Fibroblast of peridontal ligament (primary cell): ENCODE data around the gene FAM162A.

Source experiments
- DNase-seq: peaks from one replicate; pipeline ENCODE4 v3.0.0-alpha.2; 2010; ENCODE audit errors: extremely low read depth

Gene FAM162A, protein sequence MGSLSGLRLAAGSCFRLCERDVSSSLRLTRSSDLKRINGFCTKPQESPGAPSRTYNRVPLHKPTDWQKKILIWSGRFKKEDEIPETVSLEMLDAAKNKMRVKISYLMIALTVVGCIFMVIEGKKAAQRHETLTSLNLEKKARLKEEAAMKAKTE

DNA sequence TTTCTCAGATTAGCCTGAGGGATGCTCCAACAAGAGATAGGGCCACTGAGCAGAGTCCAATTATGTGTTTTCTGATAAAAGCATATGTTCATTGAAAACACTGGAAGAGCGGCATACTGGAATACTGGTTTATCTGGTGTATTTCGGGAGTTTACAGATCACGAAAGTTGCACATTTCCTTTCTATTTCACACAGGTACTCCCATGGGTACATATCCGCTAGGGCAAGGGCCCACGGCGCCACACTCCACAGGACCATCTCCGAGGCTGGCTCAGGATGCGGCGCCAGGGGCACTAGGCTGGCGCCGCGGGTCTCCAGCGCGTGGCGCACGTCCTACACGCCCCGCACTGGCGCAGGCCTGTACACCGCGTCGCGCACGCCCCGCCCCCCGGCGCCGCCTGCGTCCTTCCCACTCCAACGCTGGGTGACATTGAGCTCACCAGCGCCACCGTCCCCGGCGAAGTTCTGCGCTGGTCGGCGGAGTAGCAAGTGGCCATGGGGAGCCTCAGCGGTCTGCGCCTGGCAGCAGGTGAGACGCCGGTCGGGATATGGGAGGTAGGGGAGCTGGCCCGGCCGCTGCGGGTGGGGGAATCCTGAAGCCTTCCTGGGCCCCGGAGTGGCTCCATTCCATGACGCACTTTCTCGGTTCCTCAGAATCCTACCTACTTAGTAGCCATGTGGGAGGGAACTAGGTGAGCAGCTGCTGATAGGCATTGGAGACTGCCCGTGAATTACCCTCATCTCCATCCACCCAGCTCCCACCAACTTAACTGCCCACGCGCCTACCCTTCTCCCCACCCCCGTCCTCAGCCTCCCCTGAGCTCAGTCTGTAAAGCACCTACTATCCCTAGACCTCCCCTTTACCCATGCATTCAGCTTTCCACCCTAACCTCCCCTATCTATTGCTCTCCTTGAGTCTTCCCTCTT, at the start of gene FAM162A:
FAM162A (plus strand) TSS at position 412 of the 927 bp plus-strand sequence; CDS start at position 496, 84 bp downstream.
- peak; percentile 68 for DNase-seq

DNA sequence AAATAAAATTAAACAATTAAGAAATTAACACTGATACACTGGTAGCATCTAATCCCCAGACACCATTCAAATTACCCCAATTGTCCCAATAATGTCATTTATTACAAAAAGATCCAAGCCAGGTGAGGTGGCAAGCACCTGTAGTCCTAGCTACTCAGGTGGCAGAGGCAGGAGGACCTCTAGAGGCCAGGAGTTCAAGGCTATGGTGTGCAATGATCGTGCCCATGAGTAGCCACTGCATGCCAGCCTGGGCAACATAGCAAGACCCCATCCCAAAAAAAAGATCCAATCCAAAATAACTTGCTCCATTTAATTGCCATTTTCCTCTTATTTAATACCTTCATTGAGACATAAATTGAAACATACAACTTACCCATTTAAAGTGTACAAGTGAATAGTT, 41.2 kb upstream of the FAM162A start:
- DNase-seq, result no peak

DNA sequence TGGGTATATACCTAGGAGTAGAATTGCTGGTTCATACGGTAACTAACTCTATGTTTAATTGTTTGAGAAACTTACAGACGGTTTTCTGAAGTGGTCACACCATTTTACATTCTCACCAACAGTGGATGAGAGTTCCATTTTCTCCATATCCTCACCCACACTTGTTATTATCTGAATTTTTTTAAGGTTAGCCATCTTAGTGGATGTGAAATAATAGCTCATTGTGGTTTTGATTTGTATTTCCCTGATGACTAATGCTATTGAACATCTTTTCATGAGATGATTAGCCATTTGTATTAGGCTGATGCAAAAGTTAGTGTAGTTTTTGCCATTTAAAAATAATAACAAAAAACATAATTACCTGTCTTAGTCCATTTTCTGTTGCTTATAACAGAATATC, 40.3 kb upstream of the FAM162A start:
- DNase-seq, result no peak

DNA sequence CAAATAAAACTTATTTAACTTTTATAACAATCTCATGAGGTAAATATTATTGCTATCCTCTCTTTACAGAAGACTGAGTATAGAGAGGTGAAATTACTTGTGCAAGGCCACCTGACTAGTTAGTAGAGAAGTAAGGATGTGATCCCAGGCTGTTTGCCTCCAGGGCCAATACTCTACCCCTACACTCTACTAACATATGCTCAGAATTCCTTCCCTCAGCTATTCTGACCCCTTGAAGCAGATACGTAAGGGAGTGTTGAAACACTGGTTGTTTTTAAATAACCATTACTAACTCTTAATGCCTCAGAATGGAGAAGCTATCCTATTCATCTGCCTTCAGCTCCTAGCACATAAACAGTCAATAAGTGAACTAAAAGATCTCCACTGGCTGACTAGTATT, 34.8 kb upstream of the FAM162A start:
- DNase-seq, result no peak

DNA sequence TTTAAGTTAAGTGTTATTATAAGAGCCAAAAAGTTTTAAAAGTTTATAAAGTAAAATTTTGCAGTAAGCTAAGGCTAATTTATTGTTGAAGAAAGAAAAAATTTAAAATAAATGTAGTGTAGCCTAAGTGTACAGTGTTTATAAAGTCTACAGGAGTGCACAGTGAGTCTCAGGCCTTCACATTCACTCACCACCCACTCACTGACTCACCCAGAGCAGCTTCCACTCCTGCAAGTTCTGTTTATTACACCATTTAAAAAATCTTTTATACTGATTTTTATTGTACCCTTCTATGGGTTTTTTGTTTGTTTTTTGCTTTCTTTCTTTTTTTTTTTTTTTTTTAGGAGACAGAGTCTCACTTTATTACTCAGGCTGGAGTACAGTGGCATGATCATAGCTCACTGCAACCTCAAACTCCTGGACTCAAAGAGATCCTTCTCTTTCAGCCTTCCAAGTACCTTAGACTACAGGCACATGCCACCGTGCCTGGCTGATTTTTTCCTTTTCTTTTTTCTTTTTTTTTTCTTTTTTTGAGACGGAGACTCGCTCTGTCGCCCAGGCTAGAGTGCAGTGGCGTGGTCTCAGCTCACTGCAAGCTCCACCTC, 33.1 kb upstream of the FAM162A start:
- DNase-seq, result peak; percentile 32

DNA sequence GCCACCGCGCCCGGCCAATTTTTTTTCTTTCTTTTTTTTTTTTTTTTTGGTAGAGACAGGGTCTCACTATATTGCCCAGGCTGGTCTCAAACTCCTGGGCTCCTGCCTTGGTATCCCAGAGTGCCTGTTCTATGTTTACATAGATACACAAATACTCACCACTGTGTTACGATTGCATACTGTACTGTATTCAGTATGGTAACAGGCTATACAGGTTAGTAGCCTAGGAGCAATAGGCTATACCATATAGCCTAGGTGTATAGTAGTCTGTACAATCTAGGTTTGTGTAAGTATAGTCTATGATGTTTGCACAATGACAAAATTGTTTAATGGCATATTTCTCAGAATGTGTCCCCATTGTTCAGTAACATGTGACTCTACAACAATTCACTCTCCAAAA, 32.4 kb upstream of the FAM162A start:
- no peak for DNase-seq

DNA sequence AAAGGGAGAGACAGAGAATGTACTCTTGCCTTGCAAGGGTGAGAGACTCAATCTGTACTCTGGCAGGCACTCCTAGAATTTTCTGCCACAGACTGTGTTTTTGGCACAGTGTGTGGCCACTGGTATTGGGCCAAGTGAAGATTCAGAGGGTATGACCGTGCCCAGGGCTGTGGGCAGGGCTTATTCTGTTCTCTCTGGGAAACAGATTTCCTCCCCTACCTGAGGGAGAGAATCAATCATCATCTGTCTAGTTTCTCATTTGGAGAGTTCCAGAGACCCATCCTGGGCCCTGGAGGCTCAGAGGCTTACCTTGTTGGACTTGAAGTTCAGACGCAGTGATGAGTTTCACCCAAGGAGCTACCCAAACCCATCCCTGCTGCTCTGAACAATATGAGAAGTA, 30.8 kb upstream of the FAM162A start:
- no peak for DNase-seq

DNA sequence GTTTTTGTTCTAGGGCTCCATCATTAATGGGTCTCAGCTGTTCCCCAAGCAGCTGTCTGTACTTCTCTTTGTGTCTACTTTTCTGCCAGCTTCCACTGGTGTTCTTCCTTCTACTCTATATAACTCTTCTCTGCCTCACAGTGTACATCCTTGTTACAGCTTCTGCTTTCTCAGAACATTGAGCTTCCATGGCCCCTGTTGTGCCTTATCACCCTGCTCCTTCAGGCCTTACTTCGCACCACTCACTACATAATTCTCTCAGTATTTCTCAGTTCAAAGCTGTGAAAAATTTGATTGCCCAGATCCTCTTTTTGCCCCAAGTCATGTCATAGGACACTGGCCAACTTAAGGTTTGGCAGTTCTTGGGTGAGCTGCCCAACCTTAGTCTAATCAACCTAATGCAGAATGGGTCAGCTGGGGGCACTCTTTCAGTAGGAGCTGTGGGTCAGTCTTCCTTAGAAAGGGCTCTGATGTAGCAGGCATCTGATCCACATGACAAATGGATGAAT, 30.0 kb upstream of the FAM162A start:
- DNase-seq, result no peak

DNA sequence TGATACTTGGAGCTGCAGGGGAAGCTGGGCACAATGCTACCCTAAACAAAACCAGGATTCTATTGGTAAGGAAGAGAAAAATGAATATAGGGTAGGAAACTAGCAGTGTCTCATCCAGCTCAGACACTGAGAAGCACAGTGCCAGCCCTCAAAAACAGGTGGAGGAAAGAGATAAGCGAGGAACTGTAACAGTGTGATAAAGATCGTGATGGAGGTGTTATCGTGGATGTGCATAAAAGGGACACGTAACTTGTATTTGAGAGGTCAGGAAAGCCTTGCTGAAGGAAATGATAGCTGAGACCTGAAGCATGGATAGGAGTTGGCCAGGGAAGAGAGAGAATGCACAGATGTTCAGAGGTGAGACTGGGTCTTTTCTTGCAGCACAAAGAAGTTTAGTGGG, 28.4 kb upstream of the FAM162A start:
- no peak for DNase-seq

DNA sequence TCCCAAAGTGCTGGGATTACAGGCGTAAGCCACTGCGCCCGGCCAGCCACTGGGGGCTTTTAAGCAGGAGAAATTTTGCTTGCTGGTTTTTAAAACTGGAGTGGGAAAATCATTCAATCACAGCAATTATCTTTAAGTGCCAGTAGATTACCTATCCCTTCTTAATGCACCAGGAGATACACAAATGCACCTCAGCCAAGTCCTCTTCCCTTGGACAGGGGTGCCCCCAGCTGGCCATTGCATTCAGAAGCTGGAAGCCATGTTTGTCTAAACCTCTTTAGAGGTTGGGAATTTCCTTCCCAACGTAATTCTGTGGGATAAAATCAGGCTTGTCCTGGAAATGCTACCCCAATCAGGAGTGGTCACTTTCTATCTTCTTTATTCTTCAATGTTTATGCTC, 27.6 kb upstream of the FAM162A start:
- DNase-seq, result peak; percentile 26

DNA sequence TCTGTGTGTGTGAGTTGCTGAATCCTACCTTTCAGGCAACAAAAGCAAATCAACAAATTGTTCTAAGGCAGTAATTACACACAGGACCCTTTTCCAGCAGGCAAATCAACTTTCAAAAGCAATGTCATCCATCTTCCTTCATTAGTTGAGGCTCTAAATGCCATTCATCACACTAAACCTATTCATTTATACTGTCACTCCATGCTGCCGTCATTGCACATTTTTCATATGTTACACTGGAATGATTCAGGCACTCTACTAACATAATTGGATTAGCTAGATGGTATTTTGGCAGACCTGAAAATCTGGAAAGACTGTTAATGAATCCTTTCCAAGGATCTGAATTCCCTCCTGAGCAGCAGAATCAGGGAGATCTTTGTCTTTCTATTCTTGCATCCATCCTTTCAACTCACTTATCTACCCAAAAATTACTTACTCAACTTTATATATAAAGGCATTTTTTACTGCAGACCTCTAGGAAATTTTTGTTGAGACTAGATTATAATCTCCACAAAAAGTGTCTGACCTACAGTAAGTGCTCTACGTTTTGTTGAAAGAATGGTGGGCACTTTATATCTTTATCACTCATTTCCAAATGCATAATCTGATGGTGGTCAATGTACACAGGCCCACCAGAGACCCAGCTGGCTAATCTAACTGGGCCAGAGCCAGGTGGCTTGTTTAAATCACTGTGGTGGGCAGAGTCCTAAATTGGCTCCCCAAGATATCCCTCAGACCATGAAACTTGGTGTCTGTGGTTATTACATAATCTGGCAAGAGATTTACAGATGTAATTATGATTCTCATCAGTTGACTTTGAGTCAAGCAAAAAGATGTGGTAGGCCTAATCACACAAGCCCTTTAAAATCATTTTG, 25.9 kb upstream of the FAM162A start:
- DNase-seq, result peak; percentile 35

DNA sequence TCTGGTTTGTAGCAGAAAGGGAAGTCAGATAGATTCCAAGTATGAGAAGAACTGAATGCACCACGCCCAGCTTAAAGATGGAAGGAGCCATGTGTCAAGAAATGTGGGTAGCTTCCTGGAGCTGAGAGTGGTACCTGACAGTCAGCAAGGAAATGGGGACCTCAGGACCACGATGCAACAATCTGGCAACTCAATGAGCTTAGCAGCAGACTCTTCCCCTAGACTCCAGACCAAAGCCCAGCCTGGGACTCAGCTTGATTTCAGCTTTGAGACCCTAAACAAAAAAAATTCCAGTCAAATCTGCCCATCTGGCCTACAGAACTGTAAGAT, 25.3 kb upstream of the FAM162A start:
- no peak for DNase-seq

DNA sequence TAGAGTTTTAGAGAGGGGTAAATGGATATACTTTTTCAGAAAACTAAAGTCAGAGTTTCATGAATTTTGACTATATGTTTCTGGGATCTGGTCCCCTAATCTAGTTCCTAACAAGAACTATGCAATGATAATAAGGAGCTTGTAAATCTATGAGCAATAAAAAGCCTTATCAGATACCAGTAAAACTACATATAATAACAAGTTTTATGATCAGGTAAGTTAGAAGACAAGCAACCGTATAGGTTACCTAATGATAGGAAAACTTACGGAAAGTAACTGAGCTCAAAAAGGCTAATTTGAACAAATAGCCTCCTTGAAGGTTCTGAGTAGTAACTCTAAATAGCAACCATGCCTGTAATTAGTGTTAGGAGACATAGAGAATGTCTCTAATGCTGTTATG, 22.0 kb upstream of the FAM162A start:
- no peak for DNase-seq

DNA sequence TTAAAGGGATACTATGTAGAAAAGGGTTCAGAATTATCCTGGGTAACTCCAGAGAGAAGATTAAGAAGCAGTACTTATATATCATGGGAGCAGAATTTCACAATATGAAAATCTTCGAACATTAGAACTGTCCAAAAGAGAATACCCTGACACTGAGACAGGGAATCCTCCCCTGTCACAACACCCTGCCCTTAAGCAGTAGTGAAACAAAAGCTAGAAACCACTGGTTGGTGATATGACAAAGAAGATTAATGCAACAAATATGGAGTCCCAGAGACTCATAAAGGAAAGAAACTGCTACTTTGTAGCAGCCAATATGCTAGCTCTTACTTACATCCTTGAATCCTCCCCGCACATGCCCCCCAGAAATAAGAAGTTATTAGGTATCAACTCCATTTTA, 19.5 kb upstream of the FAM162A start:
- DNase-seq, result no peak

DNA sequence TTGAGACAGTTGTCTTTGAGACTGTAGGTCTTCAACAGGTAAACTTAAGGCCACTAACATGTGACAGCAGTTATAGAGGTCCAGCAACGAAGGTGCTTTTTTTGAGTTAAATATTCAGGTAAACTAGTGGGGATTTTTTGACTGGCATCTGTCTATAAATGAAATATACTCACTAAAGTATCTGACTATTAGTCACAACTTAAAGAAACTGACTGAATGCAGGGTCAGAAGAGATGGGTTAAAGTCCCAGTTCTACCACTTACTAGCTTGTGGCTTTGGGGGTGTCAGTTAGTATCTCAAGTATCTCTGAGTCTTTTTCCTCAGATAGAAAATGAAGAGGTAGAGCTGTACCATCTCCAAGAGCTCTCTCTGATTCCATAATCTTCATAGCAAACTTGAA, 18.9 kb upstream of the FAM162A start:
- DNase-seq, result no peak

DNA sequence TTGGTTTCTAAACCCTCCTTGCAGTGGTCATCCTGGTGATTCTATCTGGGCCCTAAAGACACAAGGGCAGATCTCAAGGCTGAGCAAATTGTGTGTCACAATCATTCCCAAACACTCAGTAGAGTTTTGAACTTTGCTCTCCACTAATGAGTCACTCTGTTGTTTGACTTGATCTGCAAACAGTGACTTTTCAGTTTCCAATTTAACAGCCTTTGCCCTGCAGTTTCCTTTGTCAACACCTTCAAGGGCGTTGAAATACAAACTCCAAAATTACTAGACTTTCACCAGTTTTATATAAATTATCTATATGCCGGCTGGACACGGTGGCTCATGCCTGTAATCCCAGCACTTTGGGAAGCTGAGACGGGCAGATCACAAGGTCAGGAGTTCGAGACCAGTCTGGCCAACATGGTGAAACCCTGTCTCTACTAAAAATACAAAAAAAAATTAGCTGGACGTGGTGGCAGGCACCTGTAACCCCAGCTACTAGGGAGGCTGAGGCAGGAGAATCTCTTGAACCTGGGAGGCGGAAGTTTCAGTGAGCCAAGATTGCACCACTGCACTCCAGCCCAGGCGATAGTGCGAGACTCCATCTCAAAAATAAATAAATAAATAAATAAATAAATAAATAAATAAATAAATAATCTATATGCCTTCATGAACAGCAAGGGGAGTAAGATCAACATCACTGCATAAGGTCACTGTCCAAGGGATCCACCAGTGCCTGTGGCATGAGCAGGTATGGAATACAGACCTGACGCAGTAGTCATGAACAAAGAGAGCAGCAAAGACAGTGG, 18.2 kb upstream of the FAM162A start:
- DNase-seq, result peak; percentile 47

DNA sequence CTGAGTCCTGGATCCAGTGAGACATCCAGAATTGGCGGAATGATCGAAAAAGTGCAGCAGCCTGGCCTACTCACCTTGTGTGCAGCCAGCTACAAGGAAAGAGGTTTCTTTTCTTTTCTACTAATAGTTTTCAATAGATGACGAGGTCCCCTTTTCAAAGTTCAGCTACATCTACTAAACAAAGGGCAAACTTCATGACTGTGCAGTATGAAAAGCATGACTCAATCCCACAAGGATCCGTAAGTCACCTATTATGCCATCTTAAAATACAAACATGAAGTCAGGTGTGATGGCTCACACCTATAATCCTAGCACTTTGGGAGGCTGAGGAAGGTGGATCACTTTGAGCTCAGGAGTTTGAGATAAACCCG, 17.6 kb upstream of the FAM162A start:
- no peak for DNase-seq

DNA sequence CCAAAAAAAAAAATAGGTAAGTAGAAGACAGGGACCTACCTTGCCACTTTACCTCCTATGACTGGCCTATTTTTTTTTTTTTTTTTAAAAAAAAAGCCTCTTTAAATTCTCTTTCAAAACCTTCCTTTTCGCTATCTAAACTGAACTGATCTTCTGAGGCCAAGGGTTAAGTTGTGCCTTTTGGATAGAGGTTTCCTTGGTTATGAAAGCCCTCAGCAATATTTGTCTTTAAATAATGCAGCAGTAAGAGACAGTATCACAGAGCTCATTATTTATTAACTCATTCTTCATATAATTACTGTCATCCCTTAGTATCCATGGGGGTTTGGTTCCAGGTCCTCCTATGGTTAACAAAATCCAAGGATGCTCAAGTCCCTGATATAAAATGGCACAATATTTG, 9.9 kb upstream of the FAM162A start:
- no peak for DNase-seq

DNA sequence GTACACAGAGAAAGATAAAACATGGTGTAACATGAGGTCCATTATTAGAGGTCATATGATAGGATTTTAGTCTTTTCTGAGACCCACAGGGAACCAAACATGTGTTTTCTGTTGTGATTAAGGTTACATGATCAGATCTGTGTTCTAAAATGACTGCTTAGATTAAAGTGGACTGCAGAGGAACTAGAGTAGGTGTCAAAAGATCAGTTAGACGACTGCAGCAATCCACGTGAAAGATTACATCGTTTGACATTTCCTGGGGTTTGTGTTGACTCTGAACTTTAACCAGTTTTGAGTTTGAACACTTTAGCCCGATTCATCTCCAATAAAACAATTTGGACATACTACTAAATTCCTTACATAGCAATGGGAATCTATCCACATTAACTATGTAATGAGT, 6.0 kb upstream of the FAM162A start:
- no peak for DNase-seq

DNA sequence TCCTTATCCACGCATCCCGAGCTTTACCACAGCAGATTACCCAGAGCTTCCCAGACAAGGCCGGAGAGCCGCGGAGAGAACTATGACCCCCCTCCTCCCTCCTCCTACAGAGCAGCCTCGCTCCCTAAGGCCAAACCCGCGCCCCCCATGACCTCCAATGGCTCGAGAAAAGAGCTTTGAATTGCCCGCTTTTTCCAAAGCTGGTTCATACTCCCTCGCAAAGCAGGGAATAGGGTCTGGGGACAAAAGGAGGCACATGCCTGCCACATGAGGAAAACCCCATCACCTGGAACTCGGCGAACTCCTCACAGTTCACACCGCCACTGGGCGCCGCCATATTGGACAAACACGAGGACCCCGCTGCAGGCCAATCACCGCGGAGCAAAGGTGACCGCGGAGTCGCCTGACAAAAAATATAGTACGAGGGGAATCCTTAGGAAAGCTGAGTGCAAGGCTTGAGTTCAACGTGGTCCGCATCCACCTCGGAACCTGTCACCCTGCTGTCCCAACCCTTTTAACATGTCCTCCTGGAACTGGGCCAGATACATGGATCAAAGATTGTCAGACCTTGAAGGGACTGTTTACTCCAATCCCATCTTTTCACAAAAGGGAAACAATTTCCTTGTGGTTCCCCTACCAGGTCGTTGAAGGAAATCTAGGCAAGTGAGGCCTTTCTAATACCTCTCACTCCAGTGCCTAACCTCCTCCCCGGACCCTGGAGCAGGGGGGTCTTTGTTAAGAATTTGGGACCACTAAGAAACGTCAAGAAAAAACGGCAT, 905 bp upstream of the FAM162A start, which contains the start of gene MIX23:
MIX23 (minus strand) TSS at position 344 of the 779 bp plus-strand sequence; CDS start at position 337, 7 bp downstream.
- DNase-seq, result peak; percentile 75
